K562 (cell line): Measurements from ENCODE around the gene INSL3. TPM values are rescaled to one million over a fixed set of nuclear protein-coding genes. Genes with fewer than 3 reads are reported as not detected.

Source experiments
- HCFC1 ChIP-seq: IDR thresholded peaks from 2 replicates; pipeline ENCODE4 v1.6.1; 2012; ENCODE audit warnings: low read depth, low read length, improper control_type of control experiment
- HDAC3 ChIP-seq: fragments of 450-650 bp; IDR thresholded peaks from 2 replicates; pipeline ENCODE4 v1.6.1; 2018; ENCODE audit warnings: borderline replicate concordance, mild to moderate bottlenecking, moderate library complexity; ENCODE audit not compliant: partially characterized antibody
- PCBP1 ChIP-seq: fragments of 200-400 bp; formaldehyde crosslinking; IDR thresholded peaks from 2 replicates; pipeline ENCODE4 v1.6.1; 2018; ENCODE audit warnings: mild to moderate bottlenecking, low read depth, low read length; ENCODE audit not compliant: poor library complexity, severe bottlenecking
- ZNF324 ChIP-seq: fragments of 250-450 bp; sonication (Bioruptor Pico); IDR thresholded peaks from 2 replicates; pipeline ENCODE4 v1.4.0; 2020; ENCODE audit warnings: mild to moderate bottlenecking
- ZNF592 ChIP-seq: fragments of 450-650 bp; IDR thresholded peaks from 2 replicates; pipeline ENCODE4 v1.6.1; 2017; ENCODE audit warnings: antibody characterized with exemption, mild to moderate bottlenecking
- polyA plus RNA-seq, 8 experiments: library from polyadenylated mRNA; depleted of rRNA in 4 of 8; stranded (reverse) in 5 of 8; unstranded in 3 of 8; fragments of >200 nt; fragmentation: Nextera tagmentation in 2 of 8; fragmentation: Illumina TruSeq in 1 of 8; extraction: Ambion mirVana in 2 of 8; extraction: Trizol in 1 of 8; gene quantifications; 2 replicates each; pipeline versions ENCODE4 v1.2.1 to v1.2.3, GENCODE V29; 2011 to 2014; ENCODE audit warnings: inconsistent platforms in 1 of 8, missing spikeins in 1 of 8
- total RNA-seq, 7 experiments: library from RNA; depleted of rRNA in 6 of 7; stranded (reverse); fragments of >200 nt in 6 of 7; fragmentation: Illumina TruSeq in 2 of 7; extraction: Trizol in 2 of 7; gene quantifications; 2 replicates each; pipeline versions ENCODE4 v1.2.1 to v1.2.3, GENCODE V29; 2011 to 2021; ENCODE audit warnings: low replicate concordance in 1 of 7
- TF ChIP-seq, protein P1 (sequence below): fragments of 450-650 bp; IDR thresholded peaks from 2 replicates; pipeline ENCODE4 v1.6.1; 2016; ENCODE audit warnings: mild to moderate bottlenecking, moderate library complexity
- TF ChIP-seq, protein P2 (sequence below): sonication (generic); formaldehyde crosslinking; IDR thresholded peaks from 2 replicates; pipeline ENCODE4 v1.8.0; 2022; ENCODE audit warnings: mild to moderate bottlenecking, missing genetic modification reagents

The INSL3 gene
- total and polyA plus RNA-seq, 9 of the 15 experiments (the other 6 are each of a cell fraction or from before 2014, with no cell fraction given): not detected

DNA sequence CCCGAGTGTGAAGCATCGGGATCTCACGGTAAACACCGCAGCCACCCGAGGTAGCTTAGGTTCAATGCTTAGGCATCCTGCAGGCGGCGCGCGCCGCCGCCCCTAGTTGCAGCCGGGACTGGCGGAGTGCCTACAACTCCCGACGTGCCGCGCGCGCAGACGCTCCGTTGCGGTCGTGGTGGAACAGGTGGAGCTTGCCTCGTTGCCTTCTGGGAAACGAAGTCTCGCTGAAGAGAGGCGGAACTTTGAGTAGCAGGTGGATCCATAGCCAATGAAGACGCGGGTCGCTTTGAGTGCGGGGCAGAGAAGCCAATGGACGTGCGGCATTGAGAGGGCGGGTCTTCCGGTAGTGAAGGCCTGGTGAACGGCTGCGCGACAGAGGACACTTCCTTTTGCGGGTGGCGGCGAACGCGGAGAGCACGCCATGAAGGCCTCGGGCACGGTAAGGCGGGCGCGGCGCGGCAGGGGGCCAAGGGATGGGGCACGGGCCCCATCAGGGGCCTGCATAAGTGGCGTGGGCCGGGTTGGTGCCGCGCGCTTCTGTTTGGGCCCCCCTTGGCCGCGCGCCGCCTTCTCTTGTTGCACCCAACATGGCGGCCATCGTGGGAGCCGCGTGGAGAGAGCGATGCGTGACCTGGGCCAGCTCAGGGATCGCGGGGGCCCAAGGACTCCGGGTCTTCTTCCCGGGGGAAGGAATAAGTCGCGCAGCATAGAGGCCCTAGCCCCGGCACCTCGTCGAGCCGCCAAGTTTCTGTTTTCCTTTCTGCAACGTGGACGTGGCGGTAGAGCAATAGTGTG, 38.4 kb upstream of the INSL3 start, which contains the start of gene RPL18A (continued):
- TF ChIP-seq, protein P1, sequence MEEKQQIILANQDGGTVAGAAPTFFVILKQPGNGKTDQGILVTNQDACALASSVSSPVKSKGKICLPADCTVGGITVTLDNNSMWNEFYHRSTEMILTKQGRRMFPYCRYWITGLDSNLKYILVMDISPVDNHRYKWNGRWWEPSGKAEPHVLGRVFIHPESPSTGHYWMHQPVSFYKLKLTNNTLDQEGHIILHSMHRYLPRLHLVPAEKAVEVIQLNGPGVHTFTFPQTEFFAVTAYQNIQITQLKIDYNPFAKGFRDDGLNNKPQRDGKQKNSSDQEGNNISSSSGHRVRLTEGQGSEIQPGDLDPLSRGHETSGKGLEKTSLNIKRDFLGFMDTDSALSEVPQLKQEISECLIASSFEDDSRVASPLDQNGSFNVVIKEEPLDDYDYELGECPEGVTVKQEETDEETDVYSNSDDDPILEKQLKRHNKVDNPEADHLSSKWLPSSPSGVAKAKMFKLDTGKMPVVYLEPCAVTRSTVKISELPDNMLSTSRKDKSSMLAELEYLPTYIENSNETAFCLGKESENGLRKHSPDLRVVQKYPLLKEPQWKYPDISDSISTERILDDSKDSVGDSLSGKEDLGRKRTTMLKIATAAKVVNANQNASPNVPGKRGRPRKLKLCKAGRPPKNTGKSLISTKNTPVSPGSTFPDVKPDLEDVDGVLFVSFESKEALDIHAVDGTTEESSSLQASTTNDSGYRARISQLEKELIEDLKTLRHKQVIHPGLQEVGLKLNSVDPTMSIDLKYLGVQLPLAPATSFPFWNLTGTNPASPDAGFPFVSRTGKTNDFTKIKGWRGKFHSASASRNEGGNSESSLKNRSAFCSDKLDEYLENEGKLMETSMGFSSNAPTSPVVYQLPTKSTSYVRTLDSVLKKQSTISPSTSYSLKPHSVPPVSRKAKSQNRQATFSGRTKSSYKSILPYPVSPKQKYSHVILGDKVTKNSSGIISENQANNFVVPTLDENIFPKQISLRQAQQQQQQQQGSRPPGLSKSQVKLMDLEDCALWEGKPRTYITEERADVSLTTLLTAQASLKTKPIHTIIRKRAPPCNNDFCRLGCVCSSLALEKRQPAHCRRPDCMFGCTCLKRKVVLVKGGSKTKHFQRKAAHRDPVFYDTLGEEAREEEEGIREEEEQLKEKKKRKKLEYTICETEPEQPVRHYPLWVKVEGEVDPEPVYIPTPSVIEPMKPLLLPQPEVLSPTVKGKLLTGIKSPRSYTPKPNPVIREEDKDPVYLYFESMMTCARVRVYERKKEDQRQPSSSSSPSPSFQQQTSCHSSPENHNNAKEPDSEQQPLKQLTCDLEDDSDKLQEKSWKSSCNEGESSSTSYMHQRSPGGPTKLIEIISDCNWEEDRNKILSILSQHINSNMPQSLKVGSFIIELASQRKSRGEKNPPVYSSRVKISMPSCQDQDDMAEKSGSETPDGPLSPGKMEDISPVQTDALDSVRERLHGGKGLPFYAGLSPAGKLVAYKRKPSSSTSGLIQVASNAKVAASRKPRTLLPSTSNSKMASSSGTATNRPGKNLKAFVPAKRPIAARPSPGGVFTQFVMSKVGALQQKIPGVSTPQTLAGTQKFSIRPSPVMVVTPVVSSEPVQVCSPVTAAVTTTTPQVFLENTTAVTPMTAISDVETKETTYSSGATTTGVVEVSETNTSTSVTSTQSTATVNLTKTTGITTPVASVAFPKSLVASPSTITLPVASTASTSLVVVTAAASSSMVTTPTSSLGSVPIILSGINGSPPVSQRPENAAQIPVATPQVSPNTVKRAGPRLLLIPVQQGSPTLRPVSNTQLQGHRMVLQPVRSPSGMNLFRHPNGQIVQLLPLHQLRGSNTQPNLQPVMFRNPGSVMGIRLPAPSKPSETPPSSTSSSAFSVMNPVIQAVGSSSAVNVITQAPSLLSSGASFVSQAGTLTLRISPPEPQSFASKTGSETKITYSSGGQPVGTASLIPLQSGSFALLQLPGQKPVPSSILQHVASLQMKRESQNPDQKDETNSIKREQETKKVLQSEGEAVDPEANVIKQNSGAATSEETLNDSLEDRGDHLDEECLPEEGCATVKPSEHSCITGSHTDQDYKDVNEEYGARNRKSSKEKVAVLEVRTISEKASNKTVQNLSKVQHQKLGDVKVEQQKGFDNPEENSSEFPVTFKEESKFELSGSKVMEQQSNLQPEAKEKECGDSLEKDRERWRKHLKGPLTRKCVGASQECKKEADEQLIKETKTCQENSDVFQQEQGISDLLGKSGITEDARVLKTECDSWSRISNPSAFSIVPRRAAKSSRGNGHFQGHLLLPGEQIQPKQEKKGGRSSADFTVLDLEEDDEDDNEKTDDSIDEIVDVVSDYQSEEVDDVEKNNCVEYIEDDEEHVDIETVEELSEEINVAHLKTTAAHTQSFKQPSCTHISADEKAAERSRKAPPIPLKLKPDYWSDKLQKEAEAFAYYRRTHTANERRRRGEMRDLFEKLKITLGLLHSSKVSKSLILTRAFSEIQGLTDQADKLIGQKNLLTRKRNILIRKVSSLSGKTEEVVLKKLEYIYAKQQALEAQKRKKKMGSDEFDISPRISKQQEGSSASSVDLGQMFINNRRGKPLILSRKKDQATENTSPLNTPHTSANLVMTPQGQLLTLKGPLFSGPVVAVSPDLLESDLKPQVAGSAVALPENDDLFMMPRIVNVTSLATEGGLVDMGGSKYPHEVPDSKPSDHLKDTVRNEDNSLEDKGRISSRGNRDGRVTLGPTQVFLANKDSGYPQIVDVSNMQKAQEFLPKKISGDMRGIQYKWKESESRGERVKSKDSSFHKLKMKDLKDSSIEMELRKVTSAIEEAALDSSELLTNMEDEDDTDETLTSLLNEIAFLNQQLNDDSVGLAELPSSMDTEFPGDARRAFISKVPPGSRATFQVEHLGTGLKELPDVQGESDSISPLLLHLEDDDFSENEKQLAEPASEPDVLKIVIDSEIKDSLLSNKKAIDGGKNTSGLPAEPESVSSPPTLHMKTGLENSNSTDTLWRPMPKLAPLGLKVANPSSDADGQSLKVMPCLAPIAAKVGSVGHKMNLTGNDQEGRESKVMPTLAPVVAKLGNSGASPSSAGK: no peak
- peak; percentile 77; the same call in 1 of the 2 replicates for TF ChIP-seq ZNF592
- TF ChIP-seq HCFC1: peak; percentile 99
- peak; percentile 92 for TF ChIP-seq PCBP1
- TF ChIP-seq, protein P2, sequence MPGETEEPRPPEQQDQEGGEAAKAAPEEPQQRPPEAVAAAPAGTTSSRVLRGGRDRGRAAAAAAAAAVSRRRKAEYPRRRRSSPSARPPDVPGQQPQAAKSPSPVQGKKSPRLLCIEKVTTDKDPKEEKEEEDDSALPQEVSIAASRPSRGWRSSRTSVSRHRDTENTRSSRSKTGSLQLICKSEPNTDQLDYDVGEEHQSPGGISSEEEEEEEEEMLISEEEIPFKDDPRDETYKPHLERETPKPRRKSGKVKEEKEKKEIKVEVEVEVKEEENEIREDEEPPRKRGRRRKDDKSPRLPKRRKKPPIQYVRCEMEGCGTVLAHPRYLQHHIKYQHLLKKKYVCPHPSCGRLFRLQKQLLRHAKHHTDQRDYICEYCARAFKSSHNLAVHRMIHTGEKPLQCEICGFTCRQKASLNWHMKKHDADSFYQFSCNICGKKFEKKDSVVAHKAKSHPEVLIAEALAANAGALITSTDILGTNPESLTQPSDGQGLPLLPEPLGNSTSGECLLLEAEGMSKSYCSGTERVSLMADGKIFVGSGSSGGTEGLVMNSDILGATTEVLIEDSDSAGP (CRISPR knock-in tag): no peak
- TF ChIP-seq ZNF324 (CRISPR knock-in tag): no peak
- no peak for TF ChIP-seq HDAC3
